OCI-LY3 (cell line): ENCODE data around the gene LAMC1.

Experiments used
- H2AFZ ChIP-seq: fragments of 200-600, 300-600 bp; shearing (Covaris generic); 2 replicates; pipeline ENCODE4 v1.6.0; 2014; ENCODE audit warnings: antibody characterized with exemption, low read depth, low read length
- H3K27ac ChIP-seq: fragments of 200-600, 300-600 bp; sonication (generic); 2 replicates; pipeline ENCODE4 v1.5.1; 2014; ENCODE audit warnings: mild to moderate bottlenecking, low read length, moderate library complexity, mixed read lengths
- H3K27me3 ChIP-seq: fragments of 200-600, 300-600 bp; sonication (generic); 2 replicates; pipeline ENCODE4 v1.6.1; 2014; ENCODE audit warnings: low read depth, low read length, mixed read lengths
- H3K36me3 ChIP-seq: fragments of 200-600, 300-600 bp; sonication (generic); replicated peaks from 2 replicates; pipeline ENCODE3; 2014; ENCODE audit warnings: low read depth, low read length, mixed read lengths
- H3K4me1 ChIP-seq: fragments of 300-600, 200-600 bp; sonication (generic); 2 replicates; pipeline ENCODE4 v1.6.1; 2014; ENCODE audit warnings: low read length, mixed read lengths
- H3K4me2 ChIP-seq: fragments of 200-600, 300-600 bp; sonication (generic); 2 replicates; pipeline ENCODE4 v1.6.1; 2014; ENCODE audit warnings: low read length, mixed read lengths
- H3K4me3 ChIP-seq: fragments of 300-600, 200-600 bp; sonication (generic); 2 replicates; pipeline ENCODE4 v1.5.1; 2014; ENCODE audit warnings: antibody characterized with exemption, mild to moderate bottlenecking, low read length, moderate library complexity
- H3K79me2 ChIP-seq: fragments of 300-600, 200-600 bp; shearing (Covaris generic); 2 replicates; pipeline ENCODE4 v1.6.1; 2014; ENCODE audit warnings: mild to moderate bottlenecking, low read length, mixed read lengths
- H3K9ac ChIP-seq: fragments of 300-600, 200-600 bp; shearing (Covaris generic); 2 replicates; pipeline ENCODE4 v1.6.0; 2014; ENCODE audit warnings: mild to moderate bottlenecking, low read length, moderate library complexity
- H3K9me3 ChIP-seq: fragments of 200-600, 300-600 bp; shearing (Covaris generic); 2 replicates; pipeline ENCODE4 v1.6.1; 2014; ENCODE audit warnings: low read length, mixed read lengths; ENCODE audit not compliant: insufficient read depth
- H4K20me1 ChIP-seq: fragments of 200-600, 300-600 bp; sonication (generic); 2 replicates; pipeline ENCODE4 v1.6.1; 2016; ENCODE audit warnings: low read length, mixed read lengths; ENCODE audit not compliant: insufficient read depth
- EZH2phosphoT487 ChIP-seq: fragments of 200-600 bp; shearing (Covaris generic); IDR thresholded peaks from 2 replicates; pipeline ENCODE4 v1.6.1; 2018; ENCODE audit warnings: antibody characterized with exemption, mixed run types, low read depth
- TF ChIP-seq, protein P1 (sequence below): fragments of 200-600, 300-600 bp; sonication (generic); IDR thresholded peaks from 2 replicates; pipeline ENCODE4 v1.5.1; 2014; ENCODE audit warnings: antibody characterized with exemption, low read length, low read depth

The LAMC1 gene

DNA sequence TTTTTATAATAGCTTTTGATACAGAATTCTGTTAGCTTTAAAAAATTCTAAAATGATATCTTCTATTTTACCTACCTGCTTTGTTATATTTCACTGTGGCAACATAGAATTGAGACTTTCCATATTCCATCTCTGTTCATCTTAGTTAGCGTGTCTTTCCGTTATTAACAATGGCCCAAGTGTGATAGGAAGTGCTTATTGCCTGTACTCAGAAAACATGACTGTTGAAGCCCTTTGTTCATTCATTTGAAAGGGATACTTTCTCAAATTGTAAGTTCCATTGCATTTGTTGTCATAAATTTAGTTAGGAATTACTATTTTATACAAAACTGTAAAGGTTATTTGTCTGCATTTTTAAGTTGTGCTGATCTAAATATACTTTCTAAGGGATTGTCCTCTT lies 73.1 kb downstream of the LAMC1 start:
- H3K4me3 ChIP-seq: no peak overlapping the region
- peaks cover 36% of the 10 kb centered on the region for H4K20me1 ChIP-seq
- TF ChIP-seq, protein P1, sequence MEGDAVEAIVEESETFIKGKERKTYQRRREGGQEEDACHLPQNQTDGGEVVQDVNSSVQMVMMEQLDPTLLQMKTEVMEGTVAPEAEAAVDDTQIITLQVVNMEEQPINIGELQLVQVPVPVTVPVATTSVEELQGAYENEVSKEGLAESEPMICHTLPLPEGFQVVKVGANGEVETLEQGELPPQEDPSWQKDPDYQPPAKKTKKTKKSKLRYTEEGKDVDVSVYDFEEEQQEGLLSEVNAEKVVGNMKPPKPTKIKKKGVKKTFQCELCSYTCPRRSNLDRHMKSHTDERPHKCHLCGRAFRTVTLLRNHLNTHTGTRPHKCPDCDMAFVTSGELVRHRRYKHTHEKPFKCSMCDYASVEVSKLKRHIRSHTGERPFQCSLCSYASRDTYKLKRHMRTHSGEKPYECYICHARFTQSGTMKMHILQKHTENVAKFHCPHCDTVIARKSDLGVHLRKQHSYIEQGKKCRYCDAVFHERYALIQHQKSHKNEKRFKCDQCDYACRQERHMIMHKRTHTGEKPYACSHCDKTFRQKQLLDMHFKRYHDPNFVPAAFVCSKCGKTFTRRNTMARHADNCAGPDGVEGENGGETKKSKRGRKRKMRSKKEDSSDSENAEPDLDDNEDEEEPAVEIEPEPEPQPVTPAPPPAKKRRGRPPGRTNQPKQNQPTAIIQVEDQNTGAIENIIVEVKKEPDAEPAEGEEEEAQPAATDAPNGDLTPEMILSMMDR: no peak
- TF ChIP-seq EZH2phosphoT487: no peak
- H3K9ac ChIP-seq: no peak overlapping the region
- no peak overlapping the region for H2AFZ ChIP-seq
- H3K9me3 ChIP-seq: no peaks in the 10 kb centered on the region
- H3K27me3 ChIP-seq: no peaks in the 10 kb centered on the region
- H3K4me2 ChIP-seq: no peak overlapping the region
- no peak overlapping the region for H3K27ac ChIP-seq
- H3K36me3 ChIP-seq: no peaks in the 10 kb centered on the region
- peaks cover 7% of the 10 kb centered on the region for H3K4me1 ChIP-seq
- H3K79me2 ChIP-seq: 0 out of 2 replicates have a peak, but pooled peaks cover 9% of the 10 kb centered on the region

DNA sequence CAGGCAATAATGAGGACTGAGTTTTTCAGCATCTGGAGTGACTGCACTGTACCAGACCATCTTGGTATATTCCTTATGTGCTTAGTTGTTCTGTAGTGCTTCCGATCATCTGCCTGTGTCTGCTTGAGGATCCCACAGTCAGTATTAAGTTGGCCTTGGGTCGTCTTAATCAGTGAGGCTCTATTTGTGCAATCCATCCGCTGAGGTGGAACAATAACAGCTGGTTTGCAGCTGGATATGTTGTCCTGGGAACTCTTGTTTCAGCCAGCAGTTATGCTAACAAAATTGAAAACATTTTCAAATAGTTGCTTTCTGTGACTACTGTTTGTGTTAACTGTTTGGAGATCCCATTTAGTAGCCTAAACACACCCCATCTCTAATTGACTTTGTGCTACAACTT lies 73.7 kb downstream of the LAMC1 start:
- Histone ChIP-seq H4K20me1 (peaks cover 41% of the 10 kb centered on the region), H3K79me2 (0 out of 2 replicates have a peak, but pooled peaks cover 12% of the 10 kb centered on the region), H3K9me3 (no peaks in the 10 kb centered on the region), H3K4me2 (no peak overlapping the region), H3K4me3 (no peak overlapping the region), H3K27ac (no peak overlapping the region), H3K27me3 (no peaks in the 10 kb centered on the region), H3K4me1 (peaks cover 13% of the 10 kb centered on the region), H3K36me3 (no peaks in the 10 kb centered on the region), H2AFZ (no peak overlapping the region), H3K9ac (no peak overlapping the region)
- TF ChIP-seq, protein P1: no peak
- TF ChIP-seq EZH2phosphoT487: no peak

DNA sequence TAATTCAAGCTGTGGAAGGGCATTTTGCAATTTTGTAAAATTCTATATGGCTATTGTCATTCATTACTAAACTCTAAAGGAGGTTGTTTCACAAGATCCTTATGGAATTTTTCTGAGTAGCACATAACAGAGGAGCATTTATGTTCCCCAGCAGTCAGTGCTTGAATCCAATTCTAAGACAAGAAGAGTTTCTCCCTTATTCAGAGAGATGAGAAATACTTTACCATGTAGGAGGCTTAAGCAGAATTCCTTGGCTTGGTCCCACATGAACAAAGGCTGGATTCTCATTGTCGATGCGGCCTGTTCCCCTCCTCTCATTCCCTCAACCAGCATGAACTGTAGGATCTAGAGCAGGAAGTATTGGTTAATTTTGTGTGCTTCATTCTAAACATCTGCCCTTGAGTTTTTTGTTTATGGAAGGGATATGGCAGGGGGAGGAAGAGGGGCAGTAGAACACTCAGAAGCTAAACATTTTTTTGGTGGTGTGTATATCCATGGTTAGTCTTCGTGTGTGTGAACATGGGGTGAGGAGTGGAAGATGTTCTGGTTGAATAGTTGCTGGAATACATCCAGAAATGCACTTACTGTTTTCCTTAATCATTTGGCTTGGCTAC lies 74.3 kb downstream of the LAMC1 start:
- no peak overlapping the region for H3K4me2 ChIP-seq
- H2AFZ ChIP-seq: no peak overlapping the region
- H3K9me3 ChIP-seq: no peaks in the 10 kb centered on the region
- peaks cover 47% of the 10 kb centered on the region for H4K20me1 ChIP-seq
- no peaks in the 10 kb centered on the region for H3K36me3 ChIP-seq
- no peak overlapping the region for H3K4me3 ChIP-seq
- no peaks in the 10 kb centered on the region for H3K27me3 ChIP-seq
- TF ChIP-seq EZH2phosphoT487: no peak
- TF ChIP-seq, protein P1: no peak
- no peak overlapping the region for H3K9ac ChIP-seq
- 0 out of 2 replicates have a peak, but pooled peaks cover 13% of the 10 kb centered on the region for H3K79me2 ChIP-seq
- H3K27ac ChIP-seq: no peak overlapping the region
- peaks cover 19% of the 10 kb centered on the region for H3K4me1 ChIP-seq

DNA sequence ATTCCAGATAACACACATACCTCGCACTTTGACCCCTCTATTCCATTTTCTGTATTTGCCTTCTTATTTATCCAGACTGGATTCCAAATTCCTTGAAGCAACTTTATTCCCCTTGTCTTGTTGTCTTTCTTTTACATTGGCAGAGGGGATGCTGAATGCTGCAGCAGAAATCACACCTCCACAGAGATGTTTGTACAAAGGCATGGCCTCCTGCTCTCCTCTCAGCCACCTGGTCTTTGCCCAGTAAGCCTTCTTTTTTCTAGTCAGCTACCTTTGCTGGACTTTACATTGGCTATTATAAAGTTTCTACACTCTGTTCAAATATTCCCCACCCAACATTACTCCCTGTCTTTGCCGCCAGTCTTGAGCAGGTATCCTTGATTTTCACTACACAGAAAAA lies 75.1 kb downstream of the LAMC1 start:
- H3K4me3 ChIP-seq: no peak overlapping the region
- no peak overlapping the region for H2AFZ ChIP-seq
- no peaks in the 10 kb centered on the region for H3K9me3 ChIP-seq
- no peaks in the 10 kb centered on the region for H3K36me3 ChIP-seq
- no peak overlapping the region for H3K4me2 ChIP-seq
- 0 out of 2 replicates have a peak, but pooled peaks cover 13% of the 10 kb centered on the region for H3K79me2 ChIP-seq
- no peaks in the 10 kb centered on the region for H3K27me3 ChIP-seq
- H4K20me1 ChIP-seq: peaks cover 47% of the 10 kb centered on the region
- TF ChIP-seq, protein P1: no peak
- TF ChIP-seq EZH2phosphoT487: no peak
- peaks cover 21% of the 10 kb centered on the region for H3K4me1 ChIP-seq
- H3K27ac ChIP-seq: no peak overlapping the region
- no peak overlapping the region for H3K9ac ChIP-seq
